Measurements from ENCODE around the gene AFMID.

The AFMID gene

DNA sequence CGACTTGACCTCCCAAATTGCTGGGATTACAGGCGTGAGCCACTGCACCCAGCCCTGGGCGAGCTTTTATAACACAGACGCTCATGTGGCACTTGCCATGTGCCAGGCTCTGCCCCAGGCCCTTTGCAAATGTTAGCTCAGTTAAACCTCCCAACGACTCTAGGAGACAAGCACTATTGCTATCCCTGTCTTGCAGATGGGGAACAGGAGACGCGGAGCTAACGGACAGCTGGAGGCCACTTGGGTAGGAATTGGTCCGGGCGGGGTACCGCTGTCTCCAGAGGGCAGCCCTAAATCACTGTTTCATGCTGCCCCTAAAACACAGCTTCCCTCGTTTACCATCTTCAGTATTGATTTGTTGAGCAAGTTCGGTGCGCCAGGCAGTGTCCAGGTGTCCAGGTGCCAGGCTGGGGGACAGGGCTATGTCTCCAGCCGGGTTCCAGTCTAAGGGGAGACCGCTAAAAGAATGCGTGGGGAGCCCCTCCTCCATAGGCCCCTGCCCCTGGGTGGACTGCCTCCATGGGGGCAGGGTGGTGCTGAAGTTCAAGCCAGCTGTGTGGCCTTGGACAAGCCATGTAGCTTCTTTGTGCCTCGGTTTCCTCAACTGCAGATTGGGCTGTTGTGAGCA lies 68.0 kb downstream of the AFMID start:
- no peak for DNase-seq (ENCODE audit: low read depth in 2 of 2)

DNA sequence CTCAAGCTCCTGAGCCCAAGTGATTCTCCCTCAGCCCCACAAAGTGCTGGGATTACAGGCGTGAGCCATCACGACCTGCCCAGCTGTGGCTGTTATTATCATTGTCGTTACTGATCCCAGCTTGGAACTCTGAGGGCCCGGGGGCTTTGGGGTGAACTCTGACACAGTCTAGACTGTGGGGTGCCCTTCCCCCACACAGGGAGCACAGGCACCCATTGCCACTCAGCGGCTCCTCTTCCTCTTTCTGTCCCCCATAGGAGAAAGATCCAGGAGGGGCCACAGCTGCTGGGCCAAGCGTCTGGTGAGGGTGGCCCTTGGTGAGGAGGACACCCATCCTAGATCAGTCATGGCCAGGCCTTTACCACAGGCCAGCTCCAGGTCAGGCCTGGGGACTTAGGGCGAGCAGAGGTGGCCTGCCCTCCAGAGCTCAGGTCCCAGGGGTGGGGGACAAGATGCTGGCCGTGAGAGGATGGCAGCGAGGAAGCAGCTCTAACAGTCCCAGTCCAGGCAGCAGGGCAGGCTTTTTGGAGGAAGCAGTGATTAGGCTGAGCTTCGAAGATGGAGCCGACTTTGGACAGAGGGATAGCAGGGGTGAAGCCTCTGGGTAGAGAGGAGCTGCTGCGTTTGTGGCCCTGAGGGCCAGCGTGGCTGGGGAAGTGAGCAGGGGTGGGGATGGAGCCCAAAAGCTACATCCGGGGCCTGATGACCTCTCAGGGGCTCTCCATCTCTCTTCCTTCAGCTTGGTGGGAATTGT lies 69.0 kb downstream of the AFMID start:
- DNase-seq (ENCODE audit: low read depth in 2 of 2), result no peak

DNA sequence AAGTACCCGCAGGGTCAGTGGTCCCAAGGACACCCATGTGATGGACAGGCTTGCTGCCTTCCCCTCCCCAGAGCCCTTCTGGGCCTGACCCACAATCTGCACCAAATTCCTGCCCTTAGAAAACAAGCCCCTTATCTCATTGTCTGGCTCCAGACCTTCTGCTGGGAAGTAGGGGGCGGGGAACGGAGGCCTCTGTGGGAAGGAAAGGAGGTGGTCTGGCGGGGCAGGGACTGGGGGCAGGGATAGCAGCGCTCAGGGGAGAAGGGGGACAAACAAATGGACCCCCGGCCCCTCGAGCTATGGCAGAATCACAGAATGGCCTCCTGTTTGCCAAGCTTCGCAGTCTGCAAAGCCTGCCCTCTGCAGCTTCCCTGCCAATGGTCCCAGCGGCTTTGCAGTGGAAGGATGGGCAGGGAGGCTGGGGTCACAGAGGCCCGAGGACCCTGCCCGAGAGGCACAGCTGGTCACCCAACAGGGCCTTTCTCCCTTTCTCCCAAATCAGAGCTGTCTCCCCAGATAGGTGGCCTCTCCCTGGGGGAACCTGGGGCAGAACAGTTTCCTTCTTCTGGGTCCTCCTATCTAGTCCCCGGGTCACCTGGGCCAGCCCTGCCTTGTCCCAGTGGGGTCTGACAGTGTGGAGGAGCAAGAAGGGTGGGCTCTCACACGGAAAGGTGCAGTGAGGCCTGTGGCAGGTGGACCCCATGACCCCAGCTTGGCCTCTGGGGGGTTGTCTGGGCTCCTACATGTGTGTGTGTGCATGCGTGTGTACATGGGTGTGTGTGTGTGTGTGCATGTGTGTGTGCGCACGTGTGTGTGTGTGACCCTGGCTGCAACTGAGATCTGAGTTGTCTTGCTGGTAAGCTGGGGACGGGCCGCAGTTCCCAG lies 69.8 kb downstream of the AFMID start:
- DNase-seq (ENCODE audit: low read depth in 2 of 2), result no peak
